ENCODE results near the gene EDDM13. TPM values are rescaled to one million over a fixed set of nuclear protein-coding genes. Genes with fewer than 3 reads are reported as not detected.
A peak's percentile ranks its signal among the peaks of the same experiment; 100 is the strongest.
"Not testable (repeated sequence)": the region's sequence is repeated elsewhere in the genome, so short reads cannot be mapped to it uniquely, and the experiment has no call there.

EDDM13 gene
- total RNA-seq, 1 experiment from 2014 or later, result not detected

DNA sequence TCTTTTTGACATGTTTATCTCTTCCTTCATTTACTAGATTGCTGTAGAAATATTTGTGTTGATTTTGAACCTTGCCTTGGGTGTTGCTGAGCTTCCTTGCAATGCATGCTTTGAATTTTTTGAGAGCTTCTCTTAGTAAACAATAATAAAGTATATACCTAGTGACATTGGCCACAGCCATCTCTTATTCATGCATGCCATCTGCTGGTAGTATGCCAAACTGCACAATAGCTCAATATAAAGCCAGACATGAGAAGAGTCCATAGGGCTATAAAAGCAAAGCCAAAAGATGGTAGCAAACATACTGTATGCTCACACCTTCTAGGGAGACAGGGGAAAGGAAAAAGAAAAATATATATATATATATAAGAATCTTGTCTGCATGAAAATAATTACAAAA is 61.0 kb downstream of the EDDM13 start:
- TF ChIP-seq, protein P1, sequence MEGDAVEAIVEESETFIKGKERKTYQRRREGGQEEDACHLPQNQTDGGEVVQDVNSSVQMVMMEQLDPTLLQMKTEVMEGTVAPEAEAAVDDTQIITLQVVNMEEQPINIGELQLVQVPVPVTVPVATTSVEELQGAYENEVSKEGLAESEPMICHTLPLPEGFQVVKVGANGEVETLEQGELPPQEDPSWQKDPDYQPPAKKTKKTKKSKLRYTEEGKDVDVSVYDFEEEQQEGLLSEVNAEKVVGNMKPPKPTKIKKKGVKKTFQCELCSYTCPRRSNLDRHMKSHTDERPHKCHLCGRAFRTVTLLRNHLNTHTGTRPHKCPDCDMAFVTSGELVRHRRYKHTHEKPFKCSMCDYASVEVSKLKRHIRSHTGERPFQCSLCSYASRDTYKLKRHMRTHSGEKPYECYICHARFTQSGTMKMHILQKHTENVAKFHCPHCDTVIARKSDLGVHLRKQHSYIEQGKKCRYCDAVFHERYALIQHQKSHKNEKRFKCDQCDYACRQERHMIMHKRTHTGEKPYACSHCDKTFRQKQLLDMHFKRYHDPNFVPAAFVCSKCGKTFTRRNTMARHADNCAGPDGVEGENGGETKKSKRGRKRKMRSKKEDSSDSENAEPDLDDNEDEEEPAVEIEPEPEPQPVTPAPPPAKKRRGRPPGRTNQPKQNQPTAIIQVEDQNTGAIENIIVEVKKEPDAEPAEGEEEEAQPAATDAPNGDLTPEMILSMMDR (IDR thresholded peaks at IDR 0.05; ENCODE audit: insufficient read depth in 1 of 2, low read depth in 1 of 2, low read length in 1 of 2, severe bottlenecking in 1 of 2, unreplicated experiment in 1 of 2), result peak; percentile 83 to 89
- Histone ChIP-seq H3K4me1 (no peaks in the 10 kb centered on the region), H3K4me3 (ENCODE audit: low read depth, low read length) (no peak overlapping the region), H3K27me3 (replicated peaks; ENCODE audit: control insufficient read depth, insufficient read depth, low read length) (no peaks in the 10 kb centered on the region), H3K36me3 (ENCODE audit: control insufficient read depth, insufficient read depth, low read length) (no peaks in the 10 kb centered on the region), H3K9me3 (no peaks in the 10 kb centered on the region)
- ChIA-PET CTCF (interaction anchor here (0.5 to 1.7 kb wide), 29 partner anchors 15 to 1850 kb away, joined by 3 to 227 read pairs (median 4); partner anchors contain the start of genes ZNF787 and ZSCAN5A), POLR2A (interaction anchor here (0.6 to 1.0 kb wide), 3 partner anchors 19 to 193 kb away, joined by 4 to 13 read pairs (median 5); partner anchors contain the start of gene ZNF444)
- peak; percentile 58 to 70 for DNase-seq
- Mint-ChIP-seq H3K27ac (ENCODE audit: unreplicated experiment) (no peak overlapping the region), H3K4me3 (ENCODE audit: unreplicated experiment) (no peak overlapping the region), H3K4me1 (ENCODE audit: low read depth, unreplicated experiment) (no peaks in the 10 kb centered on the region), H3K27me3 (ENCODE audit: insufficient read depth, unreplicated experiment) (no peaks in the 10 kb centered on the region), H3K9me3 (ENCODE audit: unreplicated experiment) (peaks cover 11% of the 10 kb centered on the region), H3K36me3 (ENCODE audit: insufficient read depth, unreplicated experiment) (no peaks in the 10 kb centered on the region)
- intact Hi-C loops (cut with micrococcal nuclease; ENCODE audit: unreplicated experiment), result loop anchor here (1.0 kb wide), 3 partner anchors 80 to 267 kb away; no protein-coding TSS in a partner anchor
- no TSS peak for BruUV-seq (replicated peaks)

DNA sequence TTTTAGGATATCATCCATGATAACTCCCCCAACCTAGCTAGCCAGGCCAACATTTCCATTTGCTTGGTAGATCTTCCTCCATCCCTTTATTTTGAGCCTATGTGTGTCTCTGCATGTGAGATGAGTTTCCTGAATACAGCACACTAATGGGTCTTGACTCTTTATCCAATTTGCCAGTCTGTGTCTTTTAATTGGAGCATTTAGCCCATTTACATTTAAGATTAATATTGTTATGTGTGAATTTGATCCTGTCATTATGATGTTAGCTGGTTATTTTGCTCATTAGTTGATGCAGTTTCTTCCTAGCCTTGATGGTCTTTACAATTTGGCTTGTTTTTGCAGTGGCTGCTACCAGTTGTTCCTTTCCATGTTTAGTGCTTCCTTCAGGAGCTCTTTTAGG is 62.8 kb downstream of the EDDM13 start:
- H3K4me3 Mint-ChIP-seq (ENCODE audit: unreplicated experiment); POLR2A ChIA-PET; H3K9me3 ChIP-seq; intact Hi-C loops (cut with micrococcal nuclease; ENCODE audit: unreplicated experiment); H3K27me3 Mint-ChIP-seq (ENCODE audit: insufficient read depth, unreplicated experiment); H3K27me3 ChIP-seq (replicated peaks; ENCODE audit: control insufficient read depth, insufficient read depth, low read length); H3K36me3 Mint-ChIP-seq (ENCODE audit: insufficient read depth, unreplicated experiment); H3K4me1 Mint-ChIP-seq (ENCODE audit: low read depth, unreplicated experiment); BruUV-seq (replicated peaks); H3K27ac Mint-ChIP-seq (ENCODE audit: unreplicated experiment); H3K36me3 ChIP-seq (ENCODE audit: control insufficient read depth, insufficient read depth, low read length); H3K4me3 ChIP-seq (ENCODE audit: low read depth, low read length); DNase-seq; H3K4me1 ChIP-seq: not testable (repeated sequence)
- CTCF ChIA-PET, result interaction anchor here (0.6 kb wide), 1 partner anchor 82 kb away, joined by 4 read pairs; no protein-coding TSS in a partner anchor
- H3K9me3 Mint-ChIP-seq (ENCODE audit: unreplicated experiment), result peaks cover 11% of the 10 kb centered on the region

- H3K27me3 ChIP-seq (replicated peaks; ENCODE audit: control insufficient read depth, insufficient read depth, low read length); DNase-seq; CTCF ChIA-PET; H3K4me3 ChIP-seq (ENCODE audit: low read depth, low read length); H3K4me1 Mint-ChIP-seq (ENCODE audit: low read depth, unreplicated experiment); BruUV-seq (replicated peaks); H3K27me3 Mint-ChIP-seq (ENCODE audit: insufficient read depth, unreplicated experiment); H3K36me3 ChIP-seq (ENCODE audit: control insufficient read depth, insufficient read depth, low read length); H3K36me3 Mint-ChIP-seq (ENCODE audit: insufficient read depth, unreplicated experiment); POLR2A ChIA-PET; H3K4me3 Mint-ChIP-seq (ENCODE audit: unreplicated experiment); H3K27ac Mint-ChIP-seq (ENCODE audit: unreplicated experiment); H3K9me3 ChIP-seq; H3K4me1 ChIP-seq; intact Hi-C loops (cut with micrococcal nuclease; ENCODE audit: unreplicated experiment): not testable (repeated sequence)
- peaks cover 19% of the 10 kb centered on the region for H3K9me3 Mint-ChIP-seq (ENCODE audit: unreplicated experiment)
These were observed 64.5 kb downstream of the EDDM13 start for GRCh38 chr19:56337077-56337476.

DNA sequence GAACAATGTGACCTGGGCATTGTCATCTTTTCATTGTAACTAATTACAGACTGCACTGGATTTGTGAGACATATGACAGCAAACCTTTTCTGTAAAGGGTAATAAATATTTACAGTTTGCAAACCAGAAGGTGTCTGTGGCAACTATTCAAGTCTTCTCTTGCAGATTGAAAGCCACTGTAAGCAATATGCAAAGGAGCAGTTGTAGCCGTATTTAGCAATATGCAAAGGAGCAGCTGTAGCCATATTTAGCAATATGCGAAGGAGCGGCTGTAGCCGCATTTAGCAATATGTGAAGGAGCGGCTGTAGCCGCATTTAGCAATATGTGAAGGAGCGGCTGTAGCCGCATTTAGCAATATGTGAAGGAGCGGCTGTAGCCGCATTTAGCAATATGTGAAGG is 66.5 kb downstream of the EDDM13 start:
- CTCF ChIA-PET; H3K27me3 Mint-ChIP-seq (ENCODE audit: insufficient read depth, unreplicated experiment); intact Hi-C loops (cut with micrococcal nuclease; ENCODE audit: unreplicated experiment); DNase-seq; H3K36me3 Mint-ChIP-seq (ENCODE audit: insufficient read depth, unreplicated experiment); H3K27me3 ChIP-seq (replicated peaks; ENCODE audit: control insufficient read depth, insufficient read depth, low read length); H3K4me3 ChIP-seq (ENCODE audit: low read depth, low read length); H3K4me1 ChIP-seq; H3K27ac Mint-ChIP-seq (ENCODE audit: unreplicated experiment); H3K4me3 Mint-ChIP-seq (ENCODE audit: unreplicated experiment); H3K36me3 ChIP-seq (ENCODE audit: control insufficient read depth, insufficient read depth, low read length); H3K9me3 ChIP-seq; H3K4me1 Mint-ChIP-seq (ENCODE audit: low read depth, unreplicated experiment); POLR2A ChIA-PET; BruUV-seq (replicated peaks): not testable (repeated sequence)
- peaks cover 22% of the 10 kb centered on the region for H3K9me3 Mint-ChIP-seq (ENCODE audit: unreplicated experiment)
